ENCODE data around the gene MYO7A. TPM values are rescaled to one million over a fixed set of nuclear protein-coding genes. Genes with fewer than 3 reads are reported as not detected.

MYO7A gene
- total and polyA plus RNA-seq, 2 of the 8 experiments (the other 6 are each of a cell fraction or from before 2014, with no cell fraction given) = 1.5 to 1.9 TPM

GRCh38 chr11:77121096-77121640 lies 6.9 kb upstream of the MYO7A start:
- Histone ChIP-seq H3K4me2 (ENCODE audit: insufficient read depth in 1 of 2, low read depth in 2 of 2, low read length in 2 of 2) (no peak overlapping the region), H3K14ac (ENCODE audit: insufficient read length) (no peak overlapping the region), H4K8ac (ENCODE audit: extremely low read depth, insufficient read depth, low read length) (no peak overlapping the region), H3K4me1 (replicated peaks in 1 of 4; ENCODE audit: control insufficient read depth in 3 of 4, insufficient read depth in 4 of 4, low read length in 3 of 4) (no peaks in the 10 kb centered on the region), H3K9ac (replicated peaks in 1 of 4; ENCODE audit: extremely low read depth in 1 of 4, low read depth in 3 of 4, low read length in 3 of 4) (no peak overlapping the region), H2BK12ac (ENCODE audit: low read depth, low read length) (no peak overlapping the region), H3K56ac (replicated peaks; ENCODE audit: insufficient read length, low read depth, low read length) (no peak overlapping the region), H3K9me3 (ENCODE audit: insufficient read depth in 2 of 2, low read depth in 1 of 2, low read length in 1 of 2) (no peaks in the 10 kb centered on the region), H2BK120ac (replicated peaks; ENCODE audit: low read depth, low read length) (no peak overlapping the region), H3K36me3 (ENCODE audit: control insufficient read depth in 2 of 4, insufficient read depth in 4 of 4, low read length in 3 of 4) (no peaks in the 10 kb centered on the region; a peak in 1 of 8 replicates), H3K23me2 (ENCODE audit: low read depth, low read length) (no peaks in the 10 kb centered on the region), H3K79me2 (ENCODE audit: control insufficient read depth in 1 of 2, insufficient read depth in 2 of 2, low read length in 2 of 2) (no peaks in the 10 kb centered on the region), H4K91ac (replicated peaks; ENCODE audit: insufficient read length, low read length) (no peak overlapping the region), H2AK5ac (ENCODE audit: low read depth, low read length) (no peak overlapping the region), H4K5ac (ENCODE audit: insufficient read length, low read depth, low read length) (no peak overlapping the region), H3K79me1 (ENCODE audit: low read depth, low read length) (no peaks in the 10 kb centered on the region), H3K23ac (ENCODE audit: insufficient read length) (no peak overlapping the region), H2BK5ac (ENCODE audit: low read depth, low read length) (no peak overlapping the region), H2BK15ac (ENCODE audit: low read length) (no peak overlapping the region), H2AFZ (ENCODE audit: low read length) (no peak overlapping the region), H3K27ac (ENCODE audit: low read depth, low read length) (no peak overlapping the region), H2BK20ac (ENCODE audit: low read length) (no peak overlapping the region), H3K4me3 (ENCODE audit: extremely low read depth in 1 of 4, insufficient read depth in 2 of 4, low read depth in 3 of 4, low read length in 4 of 4) (no peak overlapping the region), H3K18ac (ENCODE audit: extremely low read depth, low read length) (no peak overlapping the region), H3K27me3 (replicated peaks in 1 of 4; ENCODE audit: control insufficient read depth in 3 of 4, extremely low read depth in 1 of 4, insufficient read depth in 3 of 4, low read length in 3 of 4) (no peaks in the 10 kb centered on the region), H4K20me1 (replicated peaks in 1 of 2; ENCODE audit: control insufficient read depth in 1 of 2, insufficient read depth in 2 of 2, low read length in 2 of 2) (no peaks in the 10 kb centered on the region), H3K4ac (replicated peaks; ENCODE audit: insufficient read length, low read depth, low read length) (no peak overlapping the region)
- WGBS, 2 experiments (ENCODE audit: extremely low coverage in 1 of 2, insufficient coverage in 1 of 2, insufficient read length in 1 of 2, insufficient replicate concordance in 2 of 2, low coverage in 1 of 2, low lambda C conversion rate in 2 of 2, missing lambda C conversion rate in 1 of 2) = 88% methylated on average over 10 of the region's 10 CpGs; no CpG with 5 or more reads in 1 of the 2 experiments
- DNase-seq (ENCODE audit: low read depth in 1 of 2, low spot score in 2 of 2) = no peak
- POLR2A ChIA-PET (ENCODE audit: partially characterized antibody) = no interaction called here
- CTCF ChIA-PET (ENCODE audit: partially characterized antibody) = interaction anchor here (0.7 to 13.9 kb wide), 9 partner anchors 6 to 469 kb away, joined by 3 to 170 read pairs (median 6); no protein-coding TSS in a partner anchor
- FAIRE-seq = no peak
- TF ChIP-seq POLR2A (IDR thresholded peaks at IDR 0.05; ENCODE audit: control extremely low read depth in 1 of 2, low read depth in 2 of 2, low read length in 2 of 2) = no peak
- TF ChIP-seq JUND (IDR thresholded peaks at IDR 0.05; ENCODE audit: low read length) = no peak
- TF ChIP-seq, protein P1, sequence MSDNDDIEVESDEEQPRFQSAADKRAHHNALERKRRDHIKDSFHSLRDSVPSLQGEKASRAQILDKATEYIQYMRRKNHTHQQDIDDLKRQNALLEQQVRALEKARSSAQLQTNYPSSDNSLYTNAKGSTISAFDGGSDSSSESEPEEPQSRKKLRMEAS (IDR thresholded peaks at IDR 0.05) = no peak
- no peak for TF ChIP-seq EP300 (IDR thresholded peaks at IDR 0.05; ENCODE audit: borderline replicate concordance in 1 of 2, low read depth in 2 of 2, low read length in 2 of 2)
- no peak for TF ChIP-seq JUN (IDR thresholded peaks at IDR 0.05; ENCODE audit: low read depth, low read length)
- TF ChIP-seq TBP (IDR thresholded peaks at IDR 0.05; ENCODE audit: low read depth, low read length) = no peak
- TF ChIP-seq TAF7 (optimal IDR thresholded peaks at IDR 0.05; ENCODE audit: borderline replicate concordance, low read depth, low read length) = no peak
- no peak for TF ChIP-seq YY1 (IDR thresholded peaks at IDR 0.05; ENCODE audit: low read depth, low read length)
- no peak for TF ChIP-seq SRF (IDR thresholded peaks at IDR 0.05; ENCODE audit: low read depth, low read length)
- no peak for TF ChIP-seq NRF1 (IDR thresholded peaks at IDR 0.05; ENCODE audit: low read depth, low read length)
- TF ChIP-seq SP2 (IDR thresholded peaks at IDR 0.05; ENCODE audit: low read length) = no peak
- no peak for TF ChIP-seq POU5F1 (IDR thresholded peaks at IDR 0.05; ENCODE audit: low read depth, low read length)
- TF ChIP-seq BACH1 (IDR thresholded peaks at IDR 0.05; ENCODE audit: low read length) = no peak
- TF ChIP-seq SP4 (IDR thresholded peaks at IDR 0.05; ENCODE audit: low read length) = no peak
- TF ChIP-seq POLR2AphosphoS5 (IDR thresholded peaks at IDR 0.05; ENCODE audit: low read depth, low read length) = no peak
- TF ChIP-seq SUZ12 (IDR thresholded peaks at IDR 0.05; ENCODE audit: low read length) = no peak
